Ramos (cell line): Measurements from ENCODE around the gene DYNC1I1.

Experiments
- in situ Hi-C: fragments of 300-500 bp; cut with MboI; formaldehyde crosslinking; loops from one replicate; pipeline ENCODE4 v1.14.3; 2022; ENCODE audit warnings: low sequenced_read_pairs; ENCODE audit not compliant: unreplicated experiment

DYNC1I1 gene

DNA sequence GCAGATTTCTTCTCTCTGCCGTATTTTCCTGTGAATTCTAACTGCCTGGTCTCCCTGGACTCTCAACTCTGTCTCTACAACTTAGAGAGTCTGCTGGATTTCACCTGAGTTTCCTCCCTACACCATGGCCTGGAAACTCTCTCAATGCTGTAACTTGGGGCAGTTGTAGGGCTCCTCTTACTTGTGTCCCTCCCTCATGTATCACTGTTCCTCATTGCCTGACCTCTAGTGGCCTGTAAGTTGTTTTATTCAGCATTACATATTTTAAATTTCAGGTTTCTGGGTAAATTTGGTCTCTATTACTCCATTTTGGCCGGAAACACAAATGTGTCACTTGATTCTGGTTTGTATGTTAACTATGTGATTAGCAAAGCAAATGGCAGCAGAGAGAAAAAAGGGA, 70.9 kb downstream of the DYNC1I1 start:
- in situ Hi-C loops, result no loop called here

DNA sequence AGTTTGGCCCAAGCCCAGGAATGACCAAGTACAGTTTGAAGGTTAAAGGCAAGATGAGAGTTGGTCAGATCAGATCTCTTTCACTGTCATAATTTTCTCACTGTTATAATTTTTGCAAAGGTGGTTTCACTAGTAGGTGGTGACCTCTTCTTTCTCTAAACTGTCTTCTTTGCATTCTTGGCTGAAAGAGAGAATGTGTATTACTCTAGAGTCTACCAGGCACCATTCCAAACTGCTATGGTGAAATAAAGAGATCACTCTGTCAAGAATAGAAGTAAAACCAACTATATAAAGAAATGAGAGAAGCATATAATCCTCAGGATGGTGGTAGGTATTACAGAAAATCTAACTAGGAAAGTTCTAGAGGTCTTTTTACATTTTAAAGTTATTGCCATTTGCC, 72.7 kb downstream of the DYNC1I1 start:
- in situ Hi-C loops, result no loop called here

DNA sequence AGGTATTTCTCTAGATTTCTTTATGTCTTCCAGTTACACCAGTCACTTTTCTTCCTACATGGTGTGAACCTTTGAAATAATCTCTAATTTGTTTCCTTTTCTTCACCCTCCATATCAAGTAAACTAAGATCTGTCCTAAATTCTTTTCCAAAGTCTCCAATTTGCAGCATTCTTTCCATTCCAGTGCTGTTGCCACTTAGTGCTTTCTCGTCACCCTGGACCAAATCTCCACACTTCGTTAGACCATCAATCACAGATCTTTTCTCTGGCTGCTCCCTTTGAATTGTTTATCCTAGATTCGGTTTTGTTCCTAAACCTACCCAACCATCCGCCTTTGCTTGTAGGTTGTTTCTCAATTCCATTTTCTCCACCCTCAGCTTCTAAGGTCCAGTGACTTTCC, 74.7 kb downstream of the DYNC1I1 start:
- in situ Hi-C loops, result no loop called here

DNA sequence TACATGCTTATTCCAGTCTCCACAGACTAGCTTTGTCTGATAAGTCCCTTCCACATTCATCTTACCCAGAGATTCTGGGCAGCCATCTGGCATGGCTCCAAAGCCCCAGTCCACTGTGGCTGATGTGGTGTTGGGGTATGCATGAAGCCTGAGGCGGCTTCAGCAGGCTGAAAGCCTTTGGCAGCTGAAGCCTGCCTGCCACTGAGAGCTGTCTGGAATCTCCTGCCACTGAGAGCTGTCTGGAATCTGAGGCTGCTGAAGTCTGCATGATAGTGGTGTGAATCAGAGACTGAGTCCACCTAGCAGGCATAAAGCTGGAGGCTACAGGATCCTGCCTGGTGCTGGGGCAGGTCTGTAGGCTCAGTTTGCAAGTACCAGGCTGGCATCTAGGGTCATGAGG, 87.1 kb downstream of the DYNC1I1 start:
- in situ Hi-C loops, result no loop called here

DNA sequence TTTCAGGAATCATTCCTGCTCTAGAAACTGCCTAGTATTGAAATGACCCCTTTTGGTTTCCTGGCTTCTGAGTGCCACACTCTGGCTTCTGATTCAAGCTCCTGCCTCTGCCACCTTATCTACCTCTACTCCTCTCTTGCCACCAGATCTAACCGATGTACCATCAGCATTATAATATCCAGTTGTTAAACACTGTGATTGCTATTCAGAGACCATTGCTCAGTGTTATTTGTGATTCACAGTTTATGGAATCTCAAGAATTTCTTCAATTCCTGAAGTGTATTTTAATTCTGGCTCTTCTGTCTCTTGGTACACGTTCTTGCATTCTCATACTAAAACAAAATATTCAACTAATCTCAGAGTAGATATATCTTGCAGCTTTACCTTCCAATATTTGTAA, 88.7 kb downstream of the DYNC1I1 start:
- in situ Hi-C loops, result no loop called here

DNA sequence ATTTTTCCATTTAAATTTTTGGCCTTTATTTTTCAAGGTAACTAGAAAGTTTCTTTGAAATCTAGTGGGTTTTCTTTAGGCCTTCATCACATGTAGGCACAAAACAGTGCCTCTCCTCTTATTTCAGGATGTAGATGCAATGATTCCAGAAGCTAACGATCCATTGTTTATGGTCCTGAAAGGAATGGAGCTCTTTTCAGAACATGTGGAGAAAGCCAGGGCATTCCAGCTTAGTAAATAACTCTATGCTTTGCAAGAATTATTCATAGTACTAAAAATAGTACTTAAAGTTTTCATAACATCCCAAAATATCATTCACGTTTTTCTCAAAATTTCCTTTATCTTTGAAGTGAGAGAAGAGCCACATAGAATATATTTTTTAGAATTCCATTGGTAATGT, 91.3 kb downstream of the DYNC1I1 start:
- in situ Hi-C loops, result no loop called here

DNA sequence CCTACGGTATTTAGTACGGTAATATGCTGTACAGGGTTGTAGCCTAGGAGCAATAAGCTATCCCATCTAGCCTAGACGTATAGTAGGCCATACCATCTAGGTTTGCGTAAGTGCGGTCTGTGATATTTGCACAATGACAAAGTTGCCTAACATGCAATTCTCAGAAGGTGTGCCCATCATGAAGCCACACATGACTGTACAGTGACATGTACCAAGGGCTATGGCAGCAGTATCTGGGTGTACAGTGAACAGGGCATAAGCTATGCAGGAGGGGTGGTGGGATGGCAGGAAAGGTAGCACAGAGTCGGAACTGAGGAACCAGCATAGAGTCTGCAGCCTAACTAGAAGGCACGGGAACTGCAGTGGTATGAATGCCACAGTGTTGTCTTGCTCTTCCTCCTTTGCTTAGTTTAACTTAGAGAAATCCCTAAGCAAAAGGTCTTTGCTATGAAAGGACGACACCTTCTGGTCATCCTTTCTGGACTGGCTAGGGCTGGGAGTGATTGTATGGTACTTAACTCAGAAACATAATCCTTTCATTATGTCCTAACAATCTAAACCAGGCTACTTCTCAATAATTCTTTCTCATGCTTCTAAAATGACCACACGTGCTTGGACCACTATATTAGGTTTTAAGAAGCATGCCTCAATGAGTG, 93.5 kb downstream of the DYNC1I1 start:
- in situ Hi-C loops, result no loop called here

DNA sequence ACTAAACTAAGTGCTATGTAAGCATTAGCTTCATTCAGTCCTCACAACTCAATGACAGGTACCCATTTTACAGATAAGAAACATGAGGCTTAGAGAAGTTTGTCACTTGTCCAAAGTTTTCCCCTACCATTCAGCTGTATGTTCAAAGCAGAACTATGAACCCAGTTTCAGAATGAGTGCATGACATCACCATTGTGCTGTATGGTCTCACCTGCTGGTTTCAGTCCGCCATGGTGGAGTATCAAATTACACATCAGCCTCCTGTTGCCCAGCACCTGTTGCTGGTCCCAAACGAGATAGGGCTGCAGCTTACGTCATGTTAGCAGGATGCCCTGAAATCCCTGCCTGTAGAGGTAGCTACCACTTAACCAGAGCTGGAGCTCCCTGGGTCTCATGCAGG, 95.0 kb downstream of the DYNC1I1 start:
- in situ Hi-C loops, result no loop called here

DNA sequence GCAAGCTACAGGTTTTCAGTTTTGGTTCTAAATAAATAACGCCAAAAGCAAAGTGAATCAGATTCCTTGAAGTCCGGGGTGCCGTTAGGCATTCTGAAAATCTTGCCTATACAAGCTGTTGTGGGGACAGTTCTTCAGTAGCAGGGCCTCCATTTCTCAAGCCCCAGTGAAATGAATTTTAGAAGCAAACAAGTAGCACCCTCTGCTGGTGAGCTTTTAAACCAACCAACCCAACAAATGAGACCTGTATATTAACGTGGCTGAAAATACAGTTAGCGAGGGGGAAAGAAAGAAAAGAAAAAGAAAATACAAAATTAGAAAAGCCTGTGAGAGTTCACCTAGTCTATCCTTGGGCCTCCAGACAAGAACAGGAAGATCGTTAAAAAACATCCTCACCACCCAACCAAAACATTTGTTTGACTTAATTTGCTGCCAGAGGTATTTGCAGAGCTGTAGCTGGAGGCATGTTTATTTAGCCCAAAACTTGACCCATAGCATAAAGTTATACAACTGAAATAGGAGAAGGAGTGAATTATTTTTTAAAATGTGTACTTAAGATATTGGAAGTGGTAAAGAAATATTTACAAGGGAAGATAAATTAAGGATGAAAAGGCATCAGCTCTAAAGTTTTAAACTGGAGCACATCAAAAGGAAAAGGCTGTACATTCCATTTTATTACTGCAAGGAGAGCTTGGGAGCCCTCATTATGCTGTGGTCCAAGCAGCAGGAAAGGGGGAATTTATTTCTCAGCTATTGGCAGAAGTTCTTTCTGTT, 98.9 kb downstream of the DYNC1I1 start:
- in situ Hi-C loops, result no loop called here

DNA sequence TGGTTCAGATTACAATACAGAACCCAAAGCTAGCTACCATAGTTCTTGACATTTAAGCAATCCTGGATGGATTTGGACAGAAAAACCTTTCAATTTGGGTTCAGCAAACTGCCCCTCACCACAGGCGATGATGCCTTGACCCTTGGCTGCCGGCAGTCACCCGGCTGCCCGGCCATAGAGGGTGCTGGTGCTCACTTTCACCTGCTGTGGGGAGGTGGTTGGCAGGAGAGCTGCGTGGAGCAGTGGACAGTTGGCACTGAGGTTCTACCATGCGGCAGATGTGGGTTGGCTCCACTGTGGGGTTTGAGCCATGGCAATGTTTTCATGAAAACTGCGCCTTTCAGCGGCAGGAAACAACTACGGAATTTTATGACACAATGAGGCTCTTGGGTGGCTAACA, 99.5 kb downstream of the DYNC1I1 start:
- in situ Hi-C loops, result no loop called here

DNA sequence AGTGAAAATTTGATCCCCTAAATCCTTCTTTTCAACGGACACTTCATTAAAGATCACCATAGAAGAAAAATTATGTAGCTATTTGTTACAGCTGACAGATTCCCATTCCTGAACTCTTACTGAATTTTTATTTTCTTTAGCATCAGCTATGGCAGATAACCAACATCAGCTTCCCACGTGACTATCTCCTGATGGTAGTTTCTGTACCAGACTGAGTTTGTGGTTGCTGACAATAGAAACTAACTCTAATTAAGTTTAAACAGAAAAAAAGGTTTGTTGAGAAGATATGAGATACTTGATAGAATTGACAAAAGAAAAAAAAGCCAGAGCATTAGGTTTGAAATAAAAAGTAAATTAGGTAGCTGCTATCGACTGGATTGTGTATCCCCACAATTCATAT, 101.8 kb downstream of the DYNC1I1 start:
- in situ Hi-C loops, result no loop called here

DNA sequence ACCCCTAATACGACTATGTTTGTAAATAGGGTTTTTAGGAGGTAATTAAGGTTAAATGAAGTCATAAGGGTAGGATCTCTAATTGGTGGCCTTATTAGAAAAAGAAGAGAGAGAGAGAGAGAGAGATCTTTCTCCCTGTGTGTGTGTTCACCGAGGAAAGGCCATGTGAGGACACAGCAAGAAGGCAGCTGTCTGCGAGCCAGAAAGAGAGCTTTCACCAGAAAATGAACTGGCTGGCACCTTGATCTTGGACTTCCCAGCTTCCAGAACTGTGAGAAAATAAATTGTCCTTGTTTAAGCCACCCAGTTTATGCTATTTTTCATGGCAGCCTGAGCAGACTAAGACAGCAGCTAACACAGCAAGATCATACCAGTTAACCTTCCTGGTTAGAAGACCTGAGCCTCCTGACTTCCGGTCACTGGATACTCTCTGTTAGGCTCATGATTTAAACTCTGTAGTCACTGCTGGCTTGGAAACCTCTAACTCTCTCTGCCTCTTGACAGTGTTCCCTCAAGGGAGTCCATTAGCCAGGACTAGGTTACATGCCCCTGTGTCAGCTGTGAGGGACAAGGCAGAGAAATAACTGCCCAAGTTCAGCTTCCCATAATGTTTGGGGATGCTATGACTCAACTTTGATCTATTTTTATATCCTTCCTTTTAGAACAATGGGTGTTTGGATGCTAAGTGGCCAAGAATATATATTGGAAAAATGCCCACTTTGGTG, 102.3 kb downstream of the DYNC1I1 start:
- in situ Hi-C loops, result no loop called here

DNA sequence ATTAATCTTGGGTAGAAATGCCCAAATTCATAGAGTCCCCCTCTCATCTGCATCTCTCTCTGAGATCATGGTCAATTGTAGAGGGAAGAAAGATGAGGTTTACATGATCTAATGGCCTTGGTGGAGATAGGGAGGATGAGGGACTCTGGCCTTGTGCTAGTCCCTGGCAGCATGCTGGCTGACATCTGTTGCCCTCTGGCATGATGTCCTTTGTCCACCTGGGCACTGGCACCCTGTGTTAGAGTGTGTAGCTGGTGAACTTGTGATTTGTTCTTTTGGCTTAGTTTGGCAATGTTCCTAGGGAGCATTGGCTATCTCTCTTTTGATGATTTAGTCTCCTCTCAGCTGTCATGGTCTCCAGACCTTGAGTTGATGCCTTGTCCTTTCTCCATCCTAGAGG, 103.2 kb downstream of the DYNC1I1 start:
- in situ Hi-C loops, result no loop called here

DNA sequence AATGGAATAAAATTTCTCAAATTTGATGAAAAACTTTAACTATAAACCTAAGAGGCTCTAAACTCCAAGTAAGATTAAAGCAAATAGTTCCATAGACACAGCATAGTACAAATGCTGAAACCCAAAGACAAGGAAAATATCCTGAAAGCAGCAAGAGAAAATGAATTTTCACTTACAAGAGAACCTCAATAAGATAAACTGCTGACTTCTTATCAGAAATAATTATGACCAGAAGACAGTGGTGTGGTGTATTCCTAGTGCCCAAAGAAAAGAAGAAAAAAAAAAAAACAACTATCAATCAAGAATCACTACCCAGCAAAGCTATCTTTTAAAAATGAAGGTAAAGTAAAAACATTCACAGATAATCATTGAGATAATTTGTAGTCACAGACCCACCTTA, 106.3 kb downstream of the DYNC1I1 start:
- in situ Hi-C loops, result no loop called here

DNA sequence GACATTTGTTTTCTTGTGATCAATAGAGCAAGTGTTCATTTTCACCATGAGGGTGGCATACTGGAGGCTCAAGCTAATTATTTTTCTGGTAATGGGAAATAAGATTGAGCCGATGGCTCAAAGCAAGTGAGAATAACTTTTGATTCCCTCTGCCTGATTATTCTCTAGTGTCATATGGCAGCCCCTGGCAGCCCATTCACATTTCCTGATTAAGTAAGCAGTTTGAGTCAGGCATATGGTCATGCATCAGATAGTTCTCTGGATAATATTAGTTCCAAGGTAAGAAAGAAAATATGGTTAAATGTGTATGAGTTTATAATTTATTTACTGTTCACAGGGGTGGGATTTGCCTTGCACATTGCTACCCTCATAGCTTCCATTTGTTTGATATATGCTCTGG, 109.2 kb downstream of the DYNC1I1 start:
- in situ Hi-C loops, result no loop called here

DNA sequence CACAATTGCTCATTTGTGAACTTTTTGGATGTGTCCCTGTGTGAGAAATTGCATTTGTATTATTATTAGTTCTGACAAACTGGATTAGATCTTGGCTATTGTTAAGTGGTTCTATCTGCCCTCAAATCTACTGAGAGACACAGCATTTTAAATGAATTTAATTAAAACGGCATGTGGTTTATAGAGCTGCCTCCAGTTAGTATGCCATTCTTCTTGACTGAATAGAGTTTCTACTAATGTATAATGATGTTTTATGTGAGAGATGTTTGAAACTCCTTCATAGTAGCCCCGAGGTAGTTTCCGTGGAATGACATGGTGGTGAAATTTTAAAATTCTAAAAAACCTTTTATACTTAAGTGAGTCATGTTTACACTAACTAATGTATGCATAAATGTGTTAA, 110.9 kb downstream of the DYNC1I1 start:
- in situ Hi-C loops, result no loop called here

DNA sequence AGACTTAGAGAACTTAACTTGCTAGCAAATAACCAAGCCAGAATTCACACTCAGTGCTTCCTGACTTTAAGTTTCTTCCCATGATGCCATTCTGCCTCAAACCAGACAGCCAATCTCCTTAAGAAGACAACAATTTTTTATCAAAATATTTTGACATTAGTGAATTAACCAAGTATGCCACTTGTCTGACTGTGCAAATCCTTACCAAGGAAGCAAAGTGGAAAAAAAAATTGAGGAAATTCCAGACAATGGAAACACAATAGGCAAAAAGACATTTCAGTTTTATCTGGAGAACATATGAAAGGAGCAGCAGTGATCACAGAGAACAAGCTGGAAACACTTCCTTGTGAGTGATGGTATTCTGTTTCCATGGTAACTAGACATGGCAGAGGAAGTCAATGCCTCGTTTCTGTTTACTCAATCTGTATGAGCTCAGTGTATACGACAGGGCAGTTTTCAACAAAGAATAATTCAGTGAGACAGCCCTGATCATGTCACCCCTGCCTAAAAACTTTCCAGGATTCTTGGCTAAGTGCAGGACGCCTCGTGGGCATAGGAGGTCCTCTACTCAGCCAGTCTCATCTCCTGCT, 114.2 kb downstream of the DYNC1I1 start:
- in situ Hi-C loops, result no loop called here

DNA sequence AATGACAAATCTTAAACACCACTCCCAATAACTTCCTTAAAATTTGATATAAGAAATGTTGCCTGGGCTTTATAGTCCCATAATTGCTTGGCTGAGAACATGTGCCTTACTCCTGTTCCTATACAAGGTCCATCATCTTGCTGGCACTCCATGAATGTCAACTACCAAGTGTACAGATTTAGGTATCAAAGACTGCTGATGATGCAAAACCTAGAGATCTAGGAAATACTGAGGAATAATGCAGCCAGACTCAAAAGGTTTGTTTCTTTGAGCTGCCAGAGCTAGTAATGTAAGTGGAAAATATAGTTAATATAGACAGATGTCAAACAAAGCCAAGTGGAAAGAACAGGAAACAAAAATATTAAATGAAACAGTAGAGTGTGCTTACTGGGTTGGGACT, 121.1 kb downstream of the DYNC1I1 start:
- in situ Hi-C loops, result no loop called here

DNA sequence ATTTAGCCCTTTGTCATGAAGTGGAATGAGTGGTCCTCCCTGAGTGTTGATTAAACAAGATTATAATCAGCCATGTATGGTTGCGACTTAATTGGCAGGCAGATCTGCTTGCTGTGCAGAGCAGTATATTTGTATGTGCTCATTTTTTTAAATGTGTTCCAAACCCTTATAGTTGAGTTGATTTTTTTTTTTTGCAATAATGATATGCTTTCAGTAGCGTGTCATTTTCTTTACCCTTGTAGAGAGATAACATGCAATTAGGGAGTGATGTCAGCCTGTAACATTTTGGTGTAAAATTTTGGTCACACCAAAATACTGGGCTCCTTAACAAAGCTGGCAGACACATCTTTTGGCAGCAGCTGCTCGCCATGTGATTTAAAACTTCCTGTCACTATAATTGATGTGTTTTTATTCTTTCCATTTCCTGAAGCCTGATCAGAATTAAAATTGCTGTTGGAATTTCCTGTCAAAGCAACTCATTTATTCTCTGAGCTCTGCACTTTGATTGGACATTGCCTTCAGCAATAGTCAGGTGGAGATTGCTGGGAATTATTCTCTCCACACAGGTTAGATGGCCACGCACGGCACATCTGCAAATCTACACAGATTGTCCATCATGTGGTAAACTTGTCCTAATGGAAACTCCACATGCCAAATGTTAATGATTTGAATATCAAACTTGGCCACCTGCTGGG, 125.3 kb downstream of the DYNC1I1 start:
- in situ Hi-C loops, result no loop called here

DNA sequence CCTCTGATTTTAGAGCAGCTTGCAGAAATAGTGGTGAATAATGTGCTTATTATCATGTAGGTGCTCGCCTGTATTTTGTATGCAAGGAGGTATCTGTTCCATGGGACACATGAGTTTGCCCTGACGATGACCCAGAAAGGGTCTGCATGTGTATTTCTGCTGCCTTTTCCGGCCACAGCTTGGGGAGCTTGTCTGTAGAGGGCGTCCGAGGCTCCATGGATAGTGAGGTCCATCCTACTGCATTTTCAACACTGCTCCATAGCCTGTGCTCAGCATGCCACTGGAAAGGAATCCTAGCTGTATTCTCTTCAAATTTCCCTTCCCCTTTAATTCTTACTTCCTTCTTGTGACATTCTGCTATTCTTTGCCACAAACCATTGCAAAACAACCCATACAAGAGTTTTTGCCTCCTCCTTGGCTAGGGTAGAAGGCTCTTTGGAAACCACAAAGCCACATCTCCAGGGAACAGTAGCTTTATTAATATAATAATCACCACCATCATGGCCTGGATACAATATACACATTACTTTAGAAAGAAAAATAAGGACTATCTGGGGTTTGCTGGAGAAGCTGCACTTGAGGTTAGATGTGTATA, 127.7 kb downstream of the DYNC1I1 start:
- in situ Hi-C loops, result loop anchor here (25.0 kb wide), 1 partner anchor 1937 kb away; no protein-coding TSS in a partner anchor
